IPS-15b (cell line): ENCODE results near the gene GP1BB.

Experiments
- H3K27me3 ChIP-seq: one replicate; pipeline ENCODE4 v1.6.1; 2013; ENCODE audit warnings: low read length; ENCODE audit not compliant: control insufficient read depth, insufficient read depth
- H3K36me3 ChIP-seq: one replicate; pipeline ENCODE4 v1.6.1; 2013; ENCODE audit warnings: low read length; ENCODE audit not compliant: control insufficient read depth, insufficient read depth
- H3K4me1 ChIP-seq: one replicate; pipeline ENCODE4 v1.6.1; 2013; ENCODE audit warnings: mild to moderate bottlenecking, low read length; ENCODE audit not compliant: control insufficient read depth, insufficient read depth
- H3K4me3 ChIP-seq: one replicate; pipeline ENCODE4 v1.5.1; 2013; ENCODE audit warnings: low read depth, low read length
- H3K9ac ChIP-seq: one replicate; pipeline ENCODE4 v1.6.1; 2013; ENCODE audit warnings: low read depth, mild to moderate bottlenecking, low read length
- H3K9me3 ChIP-seq: one replicate; pipeline ENCODE4 v1.6.1; 2013; ENCODE audit warnings: mild to moderate bottlenecking, low read length; ENCODE audit not compliant: control insufficient read depth, insufficient read depth

GP1BB gene

GRCh38 chr22:19734837-19735382 lies 11.6 kb downstream of the GP1BB start:
- Histone ChIP-seq H3K9ac (no peak overlapping the region), H3K4me1 (no peaks in the 10 kb centered on the region), H3K4me3 (no peak overlapping the region)

GRCh38 chr22:19735665-19736510 lies 12.5 kb downstream of the GP1BB start:
- H3K36me3 ChIP-seq: no peaks in the 10 kb centered on the region
- H3K4me3 ChIP-seq: no peak overlapping the region
- H3K9ac ChIP-seq: no peak overlapping the region
- H3K4me1 ChIP-seq: no peaks in the 10 kb centered on the region
- no peaks in the 10 kb centered on the region for H3K9me3 ChIP-seq
- no peaks in the 10 kb centered on the region for H3K27me3 ChIP-seq

More at GRCh38 chr22:19734837-19735382, 11.6 kb downstream of the GP1BB start:
- H3K27me3 ChIP-seq: peaks cover under 1% of the 10 kb centered on the region
- H3K9me3 ChIP-seq: no peaks in the 10 kb centered on the region
- H3K36me3 ChIP-seq: no peaks in the 10 kb centered on the region

GRCh38 chr22:19737846-19738663 lies 14.7 kb downstream of the GP1BB start:
- no peaks in the 10 kb centered on the region for H3K9me3 ChIP-seq
- no peaks in the 10 kb centered on the region for H3K36me3 ChIP-seq
- H3K4me3 ChIP-seq: no peak overlapping the region
- H3K4me1 ChIP-seq: no peaks in the 10 kb centered on the region
- H3K9ac ChIP-seq: no peak overlapping the region
- H3K27me3 ChIP-seq: no peaks in the 10 kb centered on the region

GRCh38 chr22:19738664-19739447 lies 15.5 kb downstream of the GP1BB start:
- Histone ChIP-seq H3K27me3 (no peaks in the 10 kb centered on the region), H3K4me3 (no peak overlapping the region), H3K36me3 (no peaks in the 10 kb centered on the region), H3K9me3 (no peaks in the 10 kb centered on the region), H3K4me1 (no peaks in the 10 kb centered on the region), H3K9ac (no peak overlapping the region)

GRCh38 chr22:19739448-19739895 lies 16.1 kb downstream of the GP1BB start:
- Histone ChIP-seq H3K27me3 (no peaks in the 10 kb centered on the region), H3K9ac (no peak overlapping the region), H3K4me3 (no peak overlapping the region), H3K9me3 (no peaks in the 10 kb centered on the region), H3K36me3 (no peaks in the 10 kb centered on the region), H3K4me1 (no peaks in the 10 kb centered on the region)

GRCh38 chr22:19739911-19740449 lies 16.6 kb downstream of the GP1BB start:
- Histone ChIP-seq H3K36me3 (no peaks in the 10 kb centered on the region), H3K9me3 (no peaks in the 10 kb centered on the region), H3K9ac (no peak overlapping the region), H3K4me1 (no peaks in the 10 kb centered on the region), H3K4me3 (no peak overlapping the region), H3K27me3 (no peaks in the 10 kb centered on the region)

GRCh38 chr22:19740586-19740985 lies 17.2 kb downstream of the GP1BB start:
- Histone ChIP-seq H3K4me1 (no peaks in the 10 kb centered on the region), H3K27me3 (no peaks in the 10 kb centered on the region)

GRCh38 chr22:19741053-19741452 lies 17.7 kb downstream of the GP1BB start:
- H3K9ac ChIP-seq: no peak overlapping the region
- H3K4me1 ChIP-seq: no peaks in the 10 kb centered on the region
- H3K9me3 ChIP-seq: no peaks in the 10 kb centered on the region
- H3K36me3 ChIP-seq: no peaks in the 10 kb centered on the region
- no peak overlapping the region for H3K4me3 ChIP-seq
- H3K27me3 ChIP-seq: no peaks in the 10 kb centered on the region

More at GRCh38 chr22:19740586-19740985, 17.2 kb downstream of the GP1BB start:
- Histone ChIP-seq H3K4me3 (no peak overlapping the region), H3K9ac (no peak overlapping the region), H3K9me3 (no peaks in the 10 kb centered on the region), H3K36me3 (no peaks in the 10 kb centered on the region)

GRCh38 chr22:19742160-19743066 lies 19.1 kb downstream of the GP1BB start:
- H3K4me3 ChIP-seq: no peak overlapping the region
- no peaks in the 10 kb centered on the region for H3K27me3 ChIP-seq
- no peaks in the 10 kb centered on the region for H3K36me3 ChIP-seq
- no peaks in the 10 kb centered on the region for H3K9me3 ChIP-seq
- no peaks in the 10 kb centered on the region for H3K4me1 ChIP-seq
- H3K9ac ChIP-seq: no peak overlapping the region

- Histone ChIP-seq H3K9me3 (no peaks in the 10 kb centered on the region), H3K4me1 (no peaks in the 10 kb centered on the region), H3K4me3 (no peak overlapping the region), H3K27me3 (no peaks in the 10 kb centered on the region), H3K36me3 (no peaks in the 10 kb centered on the region), H3K9ac (no peak overlapping the region)
Observed at GRCh38 chr22:19743081-19743480, 19.7 kb downstream of the GP1BB start.
